ENCODE measurements around the gene DACH1. TPM values are rescaled to one million over a fixed set of nuclear protein-coding genes. Genes with fewer than 3 reads are reported as not detected.

Gene DACH1
- total RNA-seq, 1 donor from 2014 or later = 2.3 TPM

GRCh38 chr13:71412231-71412630 lies 454.8 kb downstream of the DACH1 start:
- DNase-seq (ENCODE audit: low spot score) = no peak

GRCh38 chr13:71408416-71408815 lies 458.6 kb downstream of the DACH1 start:
- DNase-seq (ENCODE audit: low spot score) = no peak

GRCh38 chr13:71399631-71400215 lies 467.3 kb downstream of the DACH1 start:
- DNase-seq (ENCODE audit: low spot score) = no peak

- no peak for DNase-seq (ENCODE audit: low spot score)
Measured at GRCh38 chr13:71396149-71396548, 470.9 kb downstream of the DACH1 start.

- no peak for DNase-seq (ENCODE audit: low spot score)
Measured at GRCh38 chr13:71395053-71395452, 472.0 kb downstream of the DACH1 start.

- no peak for DNase-seq (ENCODE audit: low spot score)
Measured at GRCh38 chr13:71394176-71394575, 472.8 kb downstream of the DACH1 start.
